Measurements from ENCODE around the gene FMN1.

DNA sequence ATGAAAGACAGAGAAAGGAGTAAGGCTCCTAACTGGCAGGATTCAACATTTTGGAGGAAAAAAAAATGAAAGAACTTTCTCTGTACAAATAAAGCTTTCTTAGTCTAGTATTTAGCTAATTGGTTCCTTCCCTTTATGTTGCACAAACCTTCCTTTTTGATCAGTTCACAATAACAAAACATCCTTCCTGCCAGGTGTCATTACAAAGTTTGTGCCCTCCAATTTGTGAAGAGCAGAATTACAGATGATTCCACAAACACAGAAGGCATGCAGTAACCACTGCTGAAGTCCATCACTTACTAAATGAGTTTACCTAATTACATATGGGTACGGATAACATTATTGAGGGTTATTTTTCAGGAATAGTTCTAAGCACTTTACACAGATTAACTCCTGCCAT is 179.9 kb downstream of the FMN1 start:
- TF ChIP-seq, protein P1, sequence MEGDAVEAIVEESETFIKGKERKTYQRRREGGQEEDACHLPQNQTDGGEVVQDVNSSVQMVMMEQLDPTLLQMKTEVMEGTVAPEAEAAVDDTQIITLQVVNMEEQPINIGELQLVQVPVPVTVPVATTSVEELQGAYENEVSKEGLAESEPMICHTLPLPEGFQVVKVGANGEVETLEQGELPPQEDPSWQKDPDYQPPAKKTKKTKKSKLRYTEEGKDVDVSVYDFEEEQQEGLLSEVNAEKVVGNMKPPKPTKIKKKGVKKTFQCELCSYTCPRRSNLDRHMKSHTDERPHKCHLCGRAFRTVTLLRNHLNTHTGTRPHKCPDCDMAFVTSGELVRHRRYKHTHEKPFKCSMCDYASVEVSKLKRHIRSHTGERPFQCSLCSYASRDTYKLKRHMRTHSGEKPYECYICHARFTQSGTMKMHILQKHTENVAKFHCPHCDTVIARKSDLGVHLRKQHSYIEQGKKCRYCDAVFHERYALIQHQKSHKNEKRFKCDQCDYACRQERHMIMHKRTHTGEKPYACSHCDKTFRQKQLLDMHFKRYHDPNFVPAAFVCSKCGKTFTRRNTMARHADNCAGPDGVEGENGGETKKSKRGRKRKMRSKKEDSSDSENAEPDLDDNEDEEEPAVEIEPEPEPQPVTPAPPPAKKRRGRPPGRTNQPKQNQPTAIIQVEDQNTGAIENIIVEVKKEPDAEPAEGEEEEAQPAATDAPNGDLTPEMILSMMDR (IDR thresholded peaks at IDR 0.05) = no peak
- no peak for TF ChIP-seq POLR2A (IDR thresholded peaks at IDR 0.05)

All from body of pancreas (tissue), 4 donors.